A549 (cell line): ENCODE results near the gene OR2T12.

Experiments
- CTCF ChIP-seq: fragments of >200 bp; sonication (Bioruptor Twin); formaldehyde crosslinking; IDR thresholded peaks from 3 replicates; pipeline ENCODE4 v1.5.1; 2016
- E2F6 ChIP-seq: IDR thresholded peaks from 2 replicates; pipeline ENCODE4 v1.6.1; 2012; ENCODE audit warnings: low read depth, borderline replicate concordance
- NPAS2 ChIP-seq: fragments of 250-450 bp; sonication (Bioruptor Pico); IDR thresholded peaks from 2 replicates; pipeline ENCODE4 v1.8.0; 2022; ENCODE audit warnings: mild to moderate bottlenecking, moderate library complexity, borderline replicate concordance
- POLR2A ChIP-seq: IDR thresholded peaks from 2 replicates; pipeline ENCODE4 v1.6.1; 2012; ENCODE audit warnings: mild to moderate bottlenecking, low read length
- POLR2AphosphoS2 ChIP-seq: conservative IDR thresholded peaks from 2 replicates; pipeline ENCODE4 v1.6.1; 2012; ENCODE audit warnings: low read length, improper control_type of control experiment, inconsistent platforms
- RCOR1 ChIP-seq: fragments of 150-350 bp; IDR thresholded peaks from 2 replicates; pipeline ENCODE4 v1.6.1; 2014; ENCODE audit warnings: antibody characterized with exemption, low read length, low read depth
- ZFP36 ChIP-seq: fragments of 450-650 bp; IDR thresholded peaks from 2 replicates; pipeline ENCODE4 v1.6.1; 2014; ENCODE audit warnings: borderline replicate concordance; ENCODE audit not compliant: partially characterized antibody
- TF ChIP-seq, protein P1 (sequence below): fragments of 200-600 bp; sonication (generic); IDR thresholded peaks from 2 replicates; pipeline ENCODE4 v1.6.1; 2016; ENCODE audit warnings: antibody characterized with exemption, mild to moderate bottlenecking, moderate library complexity
- TF ChIP-seq, protein P2 (sequence below): IDR thresholded peaks from 2 replicates; pipeline ENCODE4 v1.6.1; 2012

DNA sequence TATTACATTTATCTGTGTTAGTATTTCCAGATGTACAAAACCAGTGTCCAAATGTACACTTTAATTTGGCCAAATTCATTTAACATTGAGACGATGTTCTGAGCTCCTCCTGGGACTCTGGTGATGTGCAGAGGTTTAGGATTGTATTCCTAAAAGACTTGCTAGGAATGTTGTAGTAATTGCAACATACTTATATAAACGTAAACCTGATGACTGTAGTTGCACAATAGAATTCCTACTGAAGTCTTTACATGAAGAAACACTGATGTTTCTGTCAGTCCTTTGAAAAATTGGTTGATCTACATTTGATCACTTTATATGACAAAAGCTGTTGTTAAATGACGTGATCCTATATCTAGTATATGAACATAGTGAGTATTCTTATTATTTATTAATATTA, 40.2 kb upstream of the OR2T12 start:
- no peak for TF ChIP-seq ZFP36
- TF ChIP-seq RCOR1: no peak
- no peak for TF ChIP-seq CTCF
- TF ChIP-seq NPAS2 (CRISPR knock-in tag): no peak
- TF ChIP-seq, protein P1, sequence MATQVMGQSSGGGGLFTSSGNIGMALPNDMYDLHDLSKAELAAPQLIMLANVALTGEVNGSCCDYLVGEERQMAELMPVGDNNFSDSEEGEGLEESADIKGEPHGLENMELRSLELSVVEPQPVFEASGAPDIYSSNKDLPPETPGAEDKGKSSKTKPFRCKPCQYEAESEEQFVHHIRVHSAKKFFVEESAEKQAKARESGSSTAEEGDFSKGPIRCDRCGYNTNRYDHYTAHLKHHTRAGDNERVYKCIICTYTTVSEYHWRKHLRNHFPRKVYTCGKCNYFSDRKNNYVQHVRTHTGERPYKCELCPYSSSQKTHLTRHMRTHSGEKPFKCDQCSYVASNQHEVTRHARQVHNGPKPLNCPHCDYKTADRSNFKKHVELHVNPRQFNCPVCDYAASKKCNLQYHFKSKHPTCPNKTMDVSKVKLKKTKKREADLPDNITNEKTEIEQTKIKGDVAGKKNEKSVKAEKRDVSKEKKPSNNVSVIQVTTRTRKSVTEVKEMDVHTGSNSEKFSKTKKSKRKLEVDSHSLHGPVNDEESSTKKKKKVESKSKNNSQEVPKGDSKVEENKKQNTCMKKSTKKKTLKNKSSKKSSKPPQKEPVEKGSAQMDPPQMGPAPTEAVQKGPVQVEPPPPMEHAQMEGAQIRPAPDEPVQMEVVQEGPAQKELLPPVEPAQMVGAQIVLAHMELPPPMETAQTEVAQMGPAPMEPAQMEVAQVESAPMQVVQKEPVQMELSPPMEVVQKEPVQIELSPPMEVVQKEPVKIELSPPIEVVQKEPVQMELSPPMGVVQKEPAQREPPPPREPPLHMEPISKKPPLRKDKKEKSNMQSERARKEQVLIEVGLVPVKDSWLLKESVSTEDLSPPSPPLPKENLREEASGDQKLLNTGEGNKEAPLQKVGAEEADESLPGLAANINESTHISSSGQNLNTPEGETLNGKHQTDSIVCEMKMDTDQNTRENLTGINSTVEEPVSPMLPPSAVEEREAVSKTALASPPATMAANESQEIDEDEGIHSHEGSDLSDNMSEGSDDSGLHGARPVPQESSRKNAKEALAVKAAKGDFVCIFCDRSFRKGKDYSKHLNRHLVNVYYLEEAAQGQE: no peak
- TF ChIP-seq POLR2AphosphoS2: no peak
- TF ChIP-seq POLR2A: no peak
- no peak for TF ChIP-seq E2F6
- TF ChIP-seq, protein P2, sequence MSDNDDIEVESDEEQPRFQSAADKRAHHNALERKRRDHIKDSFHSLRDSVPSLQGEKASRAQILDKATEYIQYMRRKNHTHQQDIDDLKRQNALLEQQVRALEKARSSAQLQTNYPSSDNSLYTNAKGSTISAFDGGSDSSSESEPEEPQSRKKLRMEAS: no peak
